BE2C (cell line): ENCODE data around the gene NSFL1C.

Experiments used
- DNase-seq: peaks from one replicate; pipeline ENCODE4 v3.0.0-alpha.2; 2020
- H3K27me3 ChIP-seq: fragments of 250-450 bp; sonication (Bioruptor Pico); 2 replicates; pipeline ENCODE4 v1.5.1; 2020; ENCODE audit warnings: mild to moderate bottlenecking
- H3K36me3 ChIP-seq: fragments of 250-450 bp; sonication (Bioruptor Pico); 2 replicates; pipeline ENCODE4 v1.5.1; 2020; ENCODE audit warnings: mild to moderate bottlenecking
- H3K4me1 ChIP-seq: fragments of 250-450 bp; sonication (Bioruptor Pico); 2 replicates; pipeline ENCODE4 v1.5.1; 2020
- H3K4me3 ChIP-seq: 2 replicates; pipeline ENCODE4 v1.5.1; 2011; ENCODE audit warnings: low read depth, low read length
- H3K9me3 ChIP-seq: fragments of 250-450 bp; sonication (Bioruptor Pico); 2 replicates; pipeline ENCODE4 v1.5.1; 2020
- CTCF ChIP-seq: IDR thresholded peaks from 2 replicates; pipeline ENCODE4 v1.5.1; 2012; ENCODE audit warnings: mild to moderate bottlenecking, low read depth, low read length

NSFL1C gene

GRCh38 chr20:1478566-1478965 lies 11.9 kb upstream of the NSFL1C start:
- Histone ChIP-seq H3K4me1 (no peaks in the 10 kb centered on the region), H3K27me3 (no peaks in the 10 kb centered on the region), H3K36me3 (no peaks in the 10 kb centered on the region), H3K4me3 (no peak overlapping the region), H3K9me3 (no peaks in the 10 kb centered on the region)
- no peak for TF ChIP-seq CTCF
- DNase-seq: no peak

GRCh38 chr20:1477896-1478490 lies 11.3 kb upstream of the NSFL1C start:
- no peak for TF ChIP-seq CTCF
- DNase-seq: no peak
- H3K36me3 ChIP-seq: no peaks in the 10 kb centered on the region
- no peaks in the 10 kb centered on the region for H3K4me1 ChIP-seq
- H3K27me3 ChIP-seq: no peaks in the 10 kb centered on the region
- H3K9me3 ChIP-seq: no peaks in the 10 kb centered on the region
- H3K4me3 ChIP-seq: no peak overlapping the region

GRCh38 chr20:1474817-1475603 lies 8.4 kb upstream of the NSFL1C start:
- no peak overlapping the region for H3K4me3 ChIP-seq
- H3K27me3 ChIP-seq: no peaks in the 10 kb centered on the region
- DNase-seq: no peak
- H3K36me3 ChIP-seq: no peaks in the 10 kb centered on the region
- no peak for TF ChIP-seq CTCF
- no peaks in the 10 kb centered on the region for H3K4me1 ChIP-seq
- no peaks in the 10 kb centered on the region for H3K9me3 ChIP-seq

GRCh38 chr20:1474325-1474724 lies 7.7 kb upstream of the NSFL1C start:
- H3K36me3 ChIP-seq: no peaks in the 10 kb centered on the region
- no peaks in the 10 kb centered on the region for H3K27me3 ChIP-seq
- H3K9me3 ChIP-seq: no peaks in the 10 kb centered on the region
- no peak for TF ChIP-seq CTCF
- H3K4me1 ChIP-seq: no peaks in the 10 kb centered on the region
- no peak overlapping the region for H3K4me3 ChIP-seq
- no peak for DNase-seq

GRCh38 chr20:1473246-1474220 lies 6.9 kb upstream of the NSFL1C start:
- Histone ChIP-seq H3K36me3 (no peaks in the 10 kb centered on the region), H3K27me3 (no peaks in the 10 kb centered on the region), H3K4me3 (no peak overlapping the region), H3K9me3 (no peaks in the 10 kb centered on the region), H3K4me1 (no peaks in the 10 kb centered on the region)
- no peak for TF ChIP-seq CTCF
- DNase-seq: no peak
